ENCODE data around the gene STARD10.

STARD10 gene

DNA sequence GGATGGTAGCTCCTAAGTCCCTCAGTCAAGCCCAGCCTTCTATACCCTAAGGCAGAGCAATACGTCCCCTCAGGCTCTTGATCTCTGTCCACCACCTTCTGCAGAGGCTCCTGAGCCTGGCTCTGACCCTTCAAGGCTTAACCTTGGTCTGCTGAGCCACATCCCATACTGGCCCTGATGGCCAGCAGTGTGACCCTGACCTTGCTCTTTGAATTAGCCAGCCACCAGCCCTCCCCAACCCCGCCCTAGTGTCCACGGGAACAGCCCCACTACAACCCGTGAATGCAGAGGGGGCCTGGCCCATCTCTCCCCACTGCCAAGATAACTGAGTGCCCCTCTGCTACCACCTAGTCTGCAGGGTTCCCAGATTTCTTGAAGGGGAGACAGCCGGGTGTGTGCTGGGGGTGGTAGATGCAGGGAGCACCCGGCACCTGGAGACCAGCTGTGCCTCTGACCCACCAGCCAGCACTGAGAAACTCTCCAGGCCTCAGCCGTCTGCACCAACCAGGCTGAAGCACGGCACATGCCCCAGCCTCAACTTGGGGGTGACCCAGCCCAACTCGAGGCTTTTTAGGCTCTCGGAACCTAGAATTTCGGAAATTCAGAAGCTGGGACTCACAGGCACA lies 47.8 kb downstream of the STARD10 start:
- peaks cover 3% of the 10 kb centered on the region; the same call in 1 of the 2 replicates for H3K36me3 ChIP-seq (ENCODE audit: control insufficient read depth, insufficient read depth, low read length)
- TF ChIP-seq, protein P1, sequence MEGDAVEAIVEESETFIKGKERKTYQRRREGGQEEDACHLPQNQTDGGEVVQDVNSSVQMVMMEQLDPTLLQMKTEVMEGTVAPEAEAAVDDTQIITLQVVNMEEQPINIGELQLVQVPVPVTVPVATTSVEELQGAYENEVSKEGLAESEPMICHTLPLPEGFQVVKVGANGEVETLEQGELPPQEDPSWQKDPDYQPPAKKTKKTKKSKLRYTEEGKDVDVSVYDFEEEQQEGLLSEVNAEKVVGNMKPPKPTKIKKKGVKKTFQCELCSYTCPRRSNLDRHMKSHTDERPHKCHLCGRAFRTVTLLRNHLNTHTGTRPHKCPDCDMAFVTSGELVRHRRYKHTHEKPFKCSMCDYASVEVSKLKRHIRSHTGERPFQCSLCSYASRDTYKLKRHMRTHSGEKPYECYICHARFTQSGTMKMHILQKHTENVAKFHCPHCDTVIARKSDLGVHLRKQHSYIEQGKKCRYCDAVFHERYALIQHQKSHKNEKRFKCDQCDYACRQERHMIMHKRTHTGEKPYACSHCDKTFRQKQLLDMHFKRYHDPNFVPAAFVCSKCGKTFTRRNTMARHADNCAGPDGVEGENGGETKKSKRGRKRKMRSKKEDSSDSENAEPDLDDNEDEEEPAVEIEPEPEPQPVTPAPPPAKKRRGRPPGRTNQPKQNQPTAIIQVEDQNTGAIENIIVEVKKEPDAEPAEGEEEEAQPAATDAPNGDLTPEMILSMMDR (IDR thresholded peaks at IDR 0.05; ENCODE audit: insufficient read depth, low read length, poor library complexity, severe bottlenecking), result no peak
- no peaks in the 10 kb centered on the region for H3K27me3 ChIP-seq (replicated peaks; ENCODE audit: control insufficient read depth, insufficient read depth, low read length)
- no peak overlapping the region for H3K4me3 ChIP-seq (replicated peaks; ENCODE audit: low read depth, low read length)
- DNase-seq (ENCODE audit: extremely low read depth, insufficient read length), result no peak

DNA sequence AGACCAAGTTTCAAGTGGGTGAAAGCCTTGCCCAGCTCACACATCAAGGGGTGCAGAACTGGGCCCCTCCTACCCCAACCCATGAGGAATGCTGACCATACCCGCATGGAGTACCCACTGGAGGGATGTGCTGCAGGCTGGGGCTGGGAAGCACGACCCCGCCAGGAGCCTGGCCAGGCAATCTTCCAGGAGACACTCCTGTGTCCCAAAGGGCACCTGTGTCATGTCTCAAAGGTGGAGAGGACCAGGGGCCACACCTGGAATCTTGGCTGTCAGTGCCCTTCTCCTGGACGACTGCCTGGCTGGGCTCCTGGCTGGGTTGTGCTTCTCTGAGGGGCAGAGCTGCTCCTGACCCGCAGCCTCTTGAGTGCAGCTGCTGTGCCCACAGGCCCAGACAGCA lies 48.3 kb downstream of the STARD10 start:
- DNase-seq (ENCODE audit: extremely low read depth, insufficient read length), result no peak
- TF ChIP-seq, protein P1 (IDR thresholded peaks at IDR 0.05; ENCODE audit: insufficient read depth, low read length, poor library complexity, severe bottlenecking), result no peak
- no peak overlapping the region for H3K4me3 ChIP-seq (replicated peaks; ENCODE audit: low read depth, low read length)
- peaks cover 3% of the 10 kb centered on the region; the same call in 1 of the 2 replicates for H3K36me3 ChIP-seq (ENCODE audit: control insufficient read depth, insufficient read depth, low read length)
- no peaks in the 10 kb centered on the region for H3K27me3 ChIP-seq (replicated peaks; ENCODE audit: control insufficient read depth, insufficient read depth, low read length)

DNA sequence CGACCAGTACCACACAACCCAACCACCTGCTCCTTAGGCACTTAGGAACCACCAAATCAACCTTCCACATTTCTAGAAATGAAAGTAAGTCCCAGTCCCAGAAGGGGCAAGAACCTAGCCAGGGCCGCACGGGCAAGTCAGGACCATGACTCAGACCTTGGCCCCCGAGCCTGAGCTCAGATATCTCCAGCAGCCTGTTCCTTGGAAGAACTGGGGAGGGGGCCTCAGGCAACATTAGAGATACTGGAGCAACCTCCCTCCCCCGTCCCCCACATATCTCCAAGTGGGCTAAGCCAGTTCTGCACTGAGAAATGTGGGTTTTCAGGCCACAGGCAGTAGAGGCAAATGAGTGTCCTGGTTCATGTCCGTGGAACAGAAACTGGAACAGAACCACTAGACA lies 49.4 kb downstream of the STARD10 start:
- H3K36me3 ChIP-seq (ENCODE audit: control insufficient read depth, insufficient read depth, low read length), result peaks cover 3% of the 10 kb centered on the region; the same call in 1 of the 2 replicates
- H3K27me3 ChIP-seq (replicated peaks; ENCODE audit: control insufficient read depth, insufficient read depth, low read length), result no peaks in the 10 kb centered on the region
- DNase-seq (ENCODE audit: extremely low read depth, insufficient read length), result no peak
- TF ChIP-seq, protein P1 (IDR thresholded peaks at IDR 0.05; ENCODE audit: insufficient read depth, low read length, poor library complexity, severe bottlenecking), result no peak
- H3K4me3 ChIP-seq (replicated peaks; ENCODE audit: low read depth, low read length), result no peak overlapping the region; the same call in 1 of the 2 replicates

DNA sequence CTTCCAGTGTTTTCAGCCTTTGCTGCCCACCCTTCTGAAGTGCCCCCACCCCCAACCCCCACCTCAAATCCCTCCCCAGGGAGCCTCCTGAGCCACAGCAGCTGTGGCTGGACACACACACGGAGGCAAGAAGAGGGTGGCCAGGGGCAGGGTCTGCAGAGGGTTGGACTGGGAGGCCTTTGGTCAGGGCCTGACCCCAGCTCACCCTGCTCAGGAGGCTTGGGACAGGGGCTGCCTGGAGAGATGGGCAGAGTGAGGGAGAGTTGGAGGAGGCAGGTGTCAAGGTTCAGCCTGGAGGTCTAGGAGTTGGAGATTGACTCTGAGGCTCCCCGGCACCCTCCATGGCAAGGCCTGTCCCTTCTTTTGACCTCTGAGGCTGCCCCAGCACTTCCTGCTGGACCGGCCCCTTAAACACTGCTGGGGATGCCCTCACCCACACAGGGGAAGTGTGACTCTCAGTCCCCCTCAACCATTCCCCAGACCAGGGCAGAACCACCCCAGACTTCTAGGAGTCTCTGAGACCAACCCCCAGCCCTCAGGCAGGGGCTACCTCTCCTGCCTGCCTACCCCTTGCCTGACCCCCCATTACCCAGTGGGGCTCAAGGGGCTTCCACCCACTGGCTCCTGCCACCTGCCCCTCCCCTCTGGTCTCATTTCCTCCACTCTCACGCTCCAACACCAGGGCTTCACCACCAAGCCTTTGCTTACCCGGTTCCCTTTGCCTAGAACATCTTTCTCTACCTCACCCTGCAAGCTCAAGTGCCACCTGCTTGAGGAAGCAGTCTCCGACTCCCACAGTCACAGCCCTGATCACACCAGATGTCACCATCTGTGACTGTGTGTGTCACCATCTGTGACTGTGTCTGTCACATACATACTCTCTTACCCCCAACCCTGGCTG lies 50.3 kb downstream of the STARD10 start:
- TF ChIP-seq, protein P1 (IDR thresholded peaks at IDR 0.05; ENCODE audit: insufficient read depth, low read length, poor library complexity, severe bottlenecking), result no peak
- Histone ChIP-seq H3K36me3 (ENCODE audit: control insufficient read depth, insufficient read depth, low read length) (peaks cover 3% of the 10 kb centered on the region; the same call in 1 of the 2 replicates), H3K27me3 (replicated peaks; ENCODE audit: control insufficient read depth, insufficient read depth, low read length) (no peaks in the 10 kb centered on the region), H3K4me3 (replicated peaks; ENCODE audit: low read depth, low read length) (no peak overlapping the region)
- peak; percentile 59 for DNase-seq (ENCODE audit: extremely low read depth, insufficient read length)

DNA sequence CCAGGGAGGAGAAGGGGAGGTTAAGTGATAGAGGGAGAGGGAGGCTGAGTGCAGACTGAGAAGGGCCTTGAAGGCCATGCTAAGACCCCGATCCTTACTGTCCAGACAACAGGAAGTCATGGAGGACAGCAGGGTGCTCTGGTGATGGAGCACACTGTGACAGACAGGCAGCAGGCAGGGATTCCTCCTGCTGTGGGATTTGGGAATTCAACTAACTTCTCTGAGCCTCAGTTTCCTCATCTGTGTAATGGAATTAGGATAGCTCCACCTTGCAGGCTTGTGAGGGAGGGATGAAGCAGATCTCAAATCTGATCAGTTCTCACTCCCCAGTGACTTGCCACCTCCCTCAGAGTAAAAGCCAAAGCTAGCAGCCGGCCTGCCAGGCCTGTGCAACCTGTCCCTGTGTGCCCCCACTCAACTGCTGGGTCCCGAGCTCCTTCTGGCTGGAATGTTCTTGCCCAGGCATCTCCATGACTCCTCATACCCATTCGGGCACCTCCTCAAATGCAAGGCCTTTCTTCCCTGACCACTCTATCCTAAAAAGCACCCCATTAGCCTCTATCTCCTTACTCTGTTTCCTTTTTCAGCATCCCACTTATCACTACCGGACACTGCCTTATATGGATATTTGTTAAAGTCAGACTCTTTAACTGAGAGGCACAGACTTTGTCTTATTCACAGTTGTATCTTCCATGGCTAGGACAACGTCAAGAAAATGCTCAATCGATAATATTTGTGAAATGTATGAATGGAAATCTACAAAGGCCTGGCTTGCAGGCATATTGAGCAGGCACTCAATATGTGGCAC lies 51.1 kb downstream of the STARD10 start:
- Histone ChIP-seq H3K4me3 (replicated peaks; ENCODE audit: low read depth, low read length) (no peak overlapping the region), H3K27me3 (replicated peaks; ENCODE audit: control insufficient read depth, insufficient read depth, low read length) (no peaks in the 10 kb centered on the region), H3K36me3 (ENCODE audit: control insufficient read depth, insufficient read depth, low read length) (peaks cover 3% of the 10 kb centered on the region; the same call in 1 of the 2 replicates)
- no peak for DNase-seq (ENCODE audit: extremely low read depth, insufficient read length)
- TF ChIP-seq, protein P1 (IDR thresholded peaks at IDR 0.05; ENCODE audit: insufficient read depth, low read length, poor library complexity, severe bottlenecking), result no peak

Measured in GM06990 (cell line).